Smooth muscle cell (in vitro differentiated cells): ENCODE measurements around the gene FXYD4. TPM values are rescaled to one million over a fixed set of nuclear protein-coding genes. Genes with fewer than 3 reads are reported as not detected.
"Not testable (repeated sequence)": the region's sequence is repeated elsewhere in the genome, so short reads cannot be mapped to it uniquely, and the experiment has no call there.

Experiments used
- DNase-seq: peaks from one replicate; lab custom pipeline; 2025; ENCODE audit not compliant: unreplicated experiment; lab: John Stamatoyannopoulos, UW
- H2AFZ ChIP-seq: fragments of 200-600 bp; sonication (generic); 2 replicates; pipeline ENCODE4 v1.6.0; 2016; ENCODE audit warnings: antibody characterized with exemption, low read depth, mild to moderate bottlenecking
- H3F3A ChIP-seq: fragments of 200-600 bp; sonication (generic); 2 replicates; pipeline ENCODE4 v1.6.0; 2017; ENCODE audit warnings: antibody characterized with exemption, low read depth
- H3K27ac ChIP-seq: fragments of 200-600 bp; sonication (generic); 2 replicates; pipeline ENCODE4 v1.5.1; 2016; ENCODE audit warnings: low read depth, mild to moderate bottlenecking
- H3K27me3 ChIP-seq: fragments of 200-600 bp; sonication (generic); 2 replicates; pipeline ENCODE4 v1.6.1; 2016; ENCODE audit warnings: low read depth, mild to moderate bottlenecking
- H3K36me3 ChIP-seq: fragments of 200-600 bp; sonication (generic); 2 replicates; pipeline ENCODE4 v1.5.1; 2016; ENCODE audit warnings: low read depth
- H3K4me1 ChIP-seq: fragments of 200-600 bp; sonication (generic); 2 replicates; pipeline ENCODE4 v1.5.1; 2016; ENCODE audit warnings: low read depth
- H3K4me2 ChIP-seq: fragments of 200-600 bp; sonication (generic); 2 replicates; pipeline ENCODE4 v1.6.0; 2016; ENCODE audit warnings: mild to moderate bottlenecking
- H3K4me3 ChIP-seq: fragments of 200-600 bp; sonication (generic); 2 replicates; pipeline ENCODE4 v1.5.1; 2016; ENCODE audit warnings: mild to moderate bottlenecking
- H3K79me2 ChIP-seq: fragments of 200-600 bp; sonication (generic); 2 replicates; pipeline ENCODE4 v1.6.0; 2016; ENCODE audit warnings: low read depth, mild to moderate bottlenecking
- H3K9ac ChIP-seq: fragments of 200-600 bp; sonication (generic); 2 replicates; pipeline ENCODE4 v1.6.0; 2016; ENCODE audit warnings: low read depth
- H3K9me3 ChIP-seq: fragments of 200-600 bp; sonication (generic); replicated peaks from 2 replicates; pipeline ENCODE4 v1.5.1; 2016; ENCODE audit warnings: low read depth
- H4K20me1 ChIP-seq: fragments of 200-600 bp; sonication (generic); 2 replicates; pipeline ENCODE4 v1.6.0; 2016; ENCODE audit warnings: low read depth
- WGBS: methylation state at CpG from one replicate; pipeline ENCODE4 v1.1.7; 2016; ENCODE audit warnings: low lambda C conversion rate; 5-methylcytosine and 5-hydroxymethylcytosine counted together
- polyA plus RNA-seq: library from polyadenylated mRNA; unstranded; fragments of >200 nt; fragmentation: Nextera tagmentation; extraction: Ambion mirVana; gene quantifications from 2 replicates; pipeline ENCODE4 v1.2.1, GENCODE V29; 2016
- total RNA-seq: library from RNA; depleted of rRNA; stranded (reverse); fragments of >200 nt; gene quantifications from 2 replicates; pipeline ENCODE4 v1.2.3, GENCODE V29; 2014
- TF ChIP-seq, protein P1 (sequence below): fragments of 200-600 bp; sonication (generic); IDR thresholded peaks from 2 replicates; pipeline ENCODE4 v1.5.1; 2017; ENCODE audit warnings: borderline replicate concordance, mild to moderate bottlenecking, antibody characterized with exemption; ENCODE audit not compliant: insufficient read depth, poor library complexity, severe bottlenecking

FXYD4 gene
- total and polyA plus RNA-seq, 2 experiments from 2014 or later = not detected

DNA sequence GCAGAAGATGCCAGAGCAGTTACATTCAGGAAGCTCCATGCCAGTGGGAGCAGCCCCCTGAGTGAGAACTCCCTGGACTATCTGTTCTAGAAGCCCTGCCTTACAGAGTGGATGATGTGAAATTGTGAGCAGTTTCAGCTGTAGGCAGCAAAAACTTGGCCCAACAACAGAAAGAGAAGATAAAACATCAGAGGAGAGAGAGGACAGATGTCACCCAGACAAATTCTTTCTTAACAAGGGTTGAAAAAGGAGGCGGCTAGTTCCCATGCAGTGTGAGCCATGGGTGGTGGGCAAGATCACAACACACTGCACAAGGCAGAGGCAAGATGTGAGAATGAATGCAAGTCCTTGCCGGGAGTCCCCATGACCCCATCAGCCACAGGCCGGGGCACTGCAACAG, 46.6 kb upstream of the FXYD4 start:
- whole genome bisulfite sequencing = 90% methylated on average over 3 of the region's 3 CpGs
- H3K4me2 ChIP-seq = no peak overlapping the region
- H4K20me1 ChIP-seq = no peaks in the 10 kb centered on the region
- no peak overlapping the region for H3K4me3 ChIP-seq
- no peaks in the 10 kb centered on the region for H3F3A ChIP-seq
- H3K27me3 ChIP-seq = no peaks in the 10 kb centered on the region
- H3K27ac ChIP-seq = no peak overlapping the region
- H2AFZ ChIP-seq = no peak overlapping the region
- TF ChIP-seq, protein P1, sequence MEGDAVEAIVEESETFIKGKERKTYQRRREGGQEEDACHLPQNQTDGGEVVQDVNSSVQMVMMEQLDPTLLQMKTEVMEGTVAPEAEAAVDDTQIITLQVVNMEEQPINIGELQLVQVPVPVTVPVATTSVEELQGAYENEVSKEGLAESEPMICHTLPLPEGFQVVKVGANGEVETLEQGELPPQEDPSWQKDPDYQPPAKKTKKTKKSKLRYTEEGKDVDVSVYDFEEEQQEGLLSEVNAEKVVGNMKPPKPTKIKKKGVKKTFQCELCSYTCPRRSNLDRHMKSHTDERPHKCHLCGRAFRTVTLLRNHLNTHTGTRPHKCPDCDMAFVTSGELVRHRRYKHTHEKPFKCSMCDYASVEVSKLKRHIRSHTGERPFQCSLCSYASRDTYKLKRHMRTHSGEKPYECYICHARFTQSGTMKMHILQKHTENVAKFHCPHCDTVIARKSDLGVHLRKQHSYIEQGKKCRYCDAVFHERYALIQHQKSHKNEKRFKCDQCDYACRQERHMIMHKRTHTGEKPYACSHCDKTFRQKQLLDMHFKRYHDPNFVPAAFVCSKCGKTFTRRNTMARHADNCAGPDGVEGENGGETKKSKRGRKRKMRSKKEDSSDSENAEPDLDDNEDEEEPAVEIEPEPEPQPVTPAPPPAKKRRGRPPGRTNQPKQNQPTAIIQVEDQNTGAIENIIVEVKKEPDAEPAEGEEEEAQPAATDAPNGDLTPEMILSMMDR = no peak
- DNase-seq = no peak
- peaks cover 5% of the 10 kb centered on the region for H3K4me1 ChIP-seq
- no peak overlapping the region for H3K9ac ChIP-seq
- H3K79me2 ChIP-seq = no peaks in the 10 kb centered on the region
- H3K9me3 ChIP-seq = no peaks in the 10 kb centered on the region
- H3K36me3 ChIP-seq = no peaks in the 10 kb centered on the region

- H3K27ac ChIP-seq = no peak overlapping the region
- no peaks in the 10 kb centered on the region for H3K79me2 ChIP-seq
- no peaks in the 10 kb centered on the region for H3K36me3 ChIP-seq
- H3K9ac ChIP-seq = no peak overlapping the region
- no peak for DNase-seq
- H3K9me3 ChIP-seq = no peaks in the 10 kb centered on the region
- H4K20me1 ChIP-seq = no peaks in the 10 kb centered on the region
- H2AFZ ChIP-seq = no peak overlapping the region
- H3K4me1 ChIP-seq = peaks cover 5% of the 10 kb centered on the region
- no peaks in the 10 kb centered on the region for H3K27me3 ChIP-seq
- TF ChIP-seq, protein P1 = no peak
- no peak overlapping the region for H3K4me2 ChIP-seq
- WGBS = 86% methylated on average over 2 of the region's 2 CpGs
- no peak overlapping the region for H3K4me3 ChIP-seq
- H3F3A ChIP-seq = no peaks in the 10 kb centered on the region
These were observed 44.3 kb upstream of the FXYD4 start for GRCh38 chr10:43327171-43327570.

- no peaks in the 10 kb centered on the region for H3K27me3 ChIP-seq
- no peaks in the 10 kb centered on the region for H3F3A ChIP-seq
- no peak overlapping the region for H2AFZ ChIP-seq
- peaks cover 4% of the 10 kb centered on the region for H3K4me1 ChIP-seq
- no peaks in the 10 kb centered on the region for H4K20me1 ChIP-seq
- H3K4me2 ChIP-seq = no peak overlapping the region
- H3K9ac ChIP-seq = no peak overlapping the region
- no peaks in the 10 kb centered on the region for H3K9me3 ChIP-seq
- 81% methylated on average over 5 of the region's 5 CpGs for WGBS
- no peak overlapping the region for H3K4me3 ChIP-seq
- TF ChIP-seq, protein P1 = no peak
- no peaks in the 10 kb centered on the region for H3K36me3 ChIP-seq
- H3K27ac ChIP-seq = no peak overlapping the region
- no peak for DNase-seq
- no peaks in the 10 kb centered on the region for H3K79me2 ChIP-seq
These were observed 43.5 kb upstream of the FXYD4 start for GRCh38 chr10:43327986-43328385.

GRCh38 chr10:43328810-43329209, 42.6 kb upstream of the FXYD4 start:
- H3K27me3 ChIP-seq, H3K36me3 ChIP-seq, H3K9ac ChIP-seq, H3K4me2 ChIP-seq, H3K4me1 ChIP-seq, H3K79me2 ChIP-seq, H4K20me1 ChIP-seq, H3K27ac ChIP-seq, H2AFZ ChIP-seq, H3K4me3 ChIP-seq, DNase-seq, H3F3A ChIP-seq, H3K9me3 ChIP-seq: not testable (repeated sequence)
- 95% methylated on average over 16 of the region's 18 CpGs for WGBS

DNA sequence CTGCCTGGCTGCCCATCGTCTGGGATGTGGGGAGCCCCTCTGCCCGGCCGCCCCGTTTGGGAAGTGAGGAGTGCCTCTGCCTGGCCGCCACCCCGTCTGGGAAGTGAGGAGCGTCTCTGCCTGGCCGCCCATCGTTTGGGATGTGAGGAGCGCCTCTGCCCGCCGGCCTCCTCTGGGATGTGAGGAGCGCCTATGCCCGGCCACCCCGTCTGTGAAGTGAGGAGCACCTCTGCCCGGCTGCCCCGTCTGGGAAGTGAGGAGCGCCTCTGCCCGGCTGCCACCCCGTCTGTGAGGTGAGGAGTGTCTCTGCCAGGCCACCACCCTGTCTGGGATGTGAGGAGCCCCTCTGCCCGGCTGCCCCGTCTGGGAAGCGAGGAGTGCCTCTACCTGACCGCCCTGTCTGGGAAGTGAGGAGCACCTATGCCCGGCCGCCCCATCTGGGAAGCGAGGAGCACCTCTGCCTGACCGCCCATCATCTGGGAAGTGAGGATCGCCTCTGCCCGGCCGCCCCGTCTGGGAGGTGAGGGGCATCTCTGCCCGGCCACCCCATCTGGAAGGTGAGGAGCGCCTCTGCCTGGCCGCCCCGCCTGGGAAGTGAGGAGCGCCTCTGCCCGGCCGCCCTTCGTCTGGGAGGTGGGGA, 42.1 kb upstream of the FXYD4 start:
- H3K27me3 ChIP-seq, H3K27ac ChIP-seq: not testable (repeated sequence)
- 96% methylated on average over 40 of the region's 40 CpGs for WGBS

GRCh38 chr10:43330049-43330823, 41.2 kb upstream of the FXYD4 start:
- not testable (repeated sequence) for H3K79me2 ChIP-seq, H3K4me2 ChIP-seq, H3K36me3 ChIP-seq, DNase-seq, H3K4me1 ChIP-seq, H3K9me3 ChIP-seq, H3K9ac ChIP-seq, H4K20me1 ChIP-seq, H3K27ac ChIP-seq, H2AFZ ChIP-seq, H3K4me3 ChIP-seq, H3F3A ChIP-seq, H3K27me3 ChIP-seq
- 86% methylated on average over 11 of the region's 11 CpGs for WGBS

More for the DNA sequence above, 42.1 kb upstream of the FXYD4 start:
- not testable (repeated sequence) for H3K4me2 ChIP-seq, H3K9me3 ChIP-seq, H4K20me1 ChIP-seq, H2AFZ ChIP-seq, H3K4me3 ChIP-seq, DNase-seq, H3K79me2 ChIP-seq, H3K4me1 ChIP-seq, H3F3A ChIP-seq, H3K36me3 ChIP-seq, H3K9ac ChIP-seq
